ENCODE results near the gene FAM120C.

FAM120C gene

GRCh38 chrX:54076903-54077302, 106.2 kb downstream of the FAM120C start:
- Histone ChIP-seq H3K4me1 (ENCODE audit: low read depth, poor library complexity, severe bottlenecking) (no peaks in the 10 kb centered on the region), H3K4me2 (no peak overlapping the region), H3K9ac (no peak overlapping the region), H3K79me2 (ENCODE audit: insufficient read depth, low read depth) (no peaks in the 10 kb centered on the region), H3K4me3 (IDR thresholded peaks at IDR 0.05; ENCODE audit: insufficient read depth, low read depth, low read length) (no peak overlapping the region), H4K20me1 (ENCODE audit: insufficient read depth) (no peaks in the 10 kb centered on the region), H2AFZ (ENCODE audit: low read depth) (no peak overlapping the region), H3K27me3 (ENCODE audit: insufficient read depth, low read depth) (no peaks in the 10 kb centered on the region), H3K27ac (no peak overlapping the region), H3K36me3 (ENCODE audit: insufficient read depth) (no peaks in the 10 kb centered on the region)
- TF ChIP-seq CTCF (conservative IDR thresholded peaks at IDR 0.05; ENCODE audit: low read depth, low read length): no peak

- H3K9ac ChIP-seq: no peak overlapping the region
- no peak overlapping the region for H2AFZ ChIP-seq (ENCODE audit: low read depth)
- no peaks in the 10 kb centered on the region for H3K4me1 ChIP-seq (ENCODE audit: low read depth, poor library complexity, severe bottlenecking)
- no peak for TF ChIP-seq CTCF (conservative IDR thresholded peaks at IDR 0.05; ENCODE audit: low read depth, low read length)
- H3K27me3 ChIP-seq (ENCODE audit: insufficient read depth, low read depth): no peaks in the 10 kb centered on the region
- H3K27ac ChIP-seq: no peak overlapping the region
- H3K79me2 ChIP-seq (ENCODE audit: insufficient read depth, low read depth): no peaks in the 10 kb centered on the region
- no peaks in the 10 kb centered on the region for H3K36me3 ChIP-seq (ENCODE audit: insufficient read depth)
- no peak overlapping the region for H3K4me3 ChIP-seq (IDR thresholded peaks at IDR 0.05; ENCODE audit: insufficient read depth, low read depth, low read length)
- H3K4me2 ChIP-seq: no peak overlapping the region
- no peaks in the 10 kb centered on the region for H4K20me1 ChIP-seq (ENCODE audit: insufficient read depth)
Observed at GRCh38 chrX:54074826-54075225, 108.2 kb downstream of the FAM120C start.

- Histone ChIP-seq H2AFZ (ENCODE audit: low read depth) (no peak overlapping the region), H3K36me3 (ENCODE audit: insufficient read depth) (no peaks in the 10 kb centered on the region), H4K20me1 (ENCODE audit: insufficient read depth) (no peaks in the 10 kb centered on the region), H3K27ac (no peak overlapping the region), H3K4me2 (no peak overlapping the region), H3K79me2 (ENCODE audit: insufficient read depth, low read depth) (no peaks in the 10 kb centered on the region), H3K4me3 (IDR thresholded peaks at IDR 0.05; ENCODE audit: insufficient read depth, low read depth, low read length) (no peak overlapping the region), H3K27me3 (ENCODE audit: insufficient read depth, low read depth) (no peaks in the 10 kb centered on the region), H3K9ac (no peak overlapping the region), H3K4me1 (ENCODE audit: low read depth, poor library complexity, severe bottlenecking) (no peaks in the 10 kb centered on the region)
- TF ChIP-seq CTCF (conservative IDR thresholded peaks at IDR 0.05; ENCODE audit: low read depth, low read length): no peak
Observed at GRCh38 chrX:54067766-54068165, 115.3 kb downstream of the FAM120C start.

GRCh38 chrX:54066841-54067240, 116.2 kb downstream of the FAM120C start:
- Histone ChIP-seq H3K36me3 (ENCODE audit: insufficient read depth) (no peaks in the 10 kb centered on the region), H3K9ac (no peak overlapping the region), H2AFZ (ENCODE audit: low read depth) (no peak overlapping the region), H3K4me2 (no peak overlapping the region), H3K27me3 (ENCODE audit: insufficient read depth, low read depth) (no peaks in the 10 kb centered on the region), H3K4me1 (ENCODE audit: low read depth, poor library complexity, severe bottlenecking) (no peaks in the 10 kb centered on the region), H3K27ac (no peak overlapping the region), H3K4me3 (IDR thresholded peaks at IDR 0.05; ENCODE audit: insufficient read depth, low read depth, low read length) (no peak overlapping the region), H4K20me1 (ENCODE audit: insufficient read depth) (no peaks in the 10 kb centered on the region), H3K79me2 (ENCODE audit: insufficient read depth, low read depth) (no peaks in the 10 kb centered on the region)
- no peak for TF ChIP-seq CTCF (conservative IDR thresholded peaks at IDR 0.05; ENCODE audit: low read depth, low read length)

GRCh38 chrX:54064564-54064963, 118.5 kb downstream of the FAM120C start:
- Histone ChIP-seq H3K27me3 (ENCODE audit: insufficient read depth, low read depth) (no peaks in the 10 kb centered on the region), H3K36me3 (ENCODE audit: insufficient read depth) (no peaks in the 10 kb centered on the region), H3K4me3 (IDR thresholded peaks at IDR 0.05; ENCODE audit: insufficient read depth, low read depth, low read length) (no peak overlapping the region), H2AFZ (ENCODE audit: low read depth) (no peak overlapping the region), H3K4me1 (ENCODE audit: low read depth, poor library complexity, severe bottlenecking) (no peaks in the 10 kb centered on the region), H3K79me2 (ENCODE audit: insufficient read depth, low read depth) (no peaks in the 10 kb centered on the region), H4K20me1 (ENCODE audit: insufficient read depth) (no peaks in the 10 kb centered on the region), H3K9ac (no peak overlapping the region), H3K27ac (no peak overlapping the region), H3K4me2 (no peak overlapping the region)
- no peak for TF ChIP-seq CTCF (conservative IDR thresholded peaks at IDR 0.05; ENCODE audit: low read depth, low read length)

All from KMS-11 (cell line).